ENCODE measurements around the gene LGALS9C.
"Not testable (repeated sequence)": the region's sequence is repeated elsewhere in the genome, so short reads cannot be mapped to it uniquely, and the experiment has no call there.

DNA sequence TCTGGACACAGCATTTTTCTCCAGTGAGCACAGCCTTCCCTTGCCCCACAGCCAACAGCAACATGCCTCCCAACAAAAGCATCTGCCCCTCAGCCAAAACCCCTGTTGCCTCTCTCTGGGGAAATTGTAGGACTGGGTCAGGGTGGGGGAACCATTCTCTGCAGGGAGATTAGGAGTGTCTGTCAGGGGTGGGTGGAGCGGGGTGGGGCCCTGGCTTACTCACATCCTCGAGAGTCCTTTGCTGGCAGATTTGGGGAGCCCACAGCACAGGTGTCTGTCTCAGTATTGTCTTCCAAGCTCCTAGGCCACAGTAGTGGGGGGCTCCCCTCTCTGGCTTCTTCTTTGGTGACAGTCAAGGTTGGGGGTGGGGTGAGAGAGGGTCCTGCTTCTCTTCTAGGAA is 28.3 kb upstream of the LGALS9C start:
- TF ChIP-seq POLR2A (IDR thresholded peaks at IDR 0.05; ENCODE audit: extremely low read depth, insufficient read length) = not testable (repeated sequence)
- TF ChIP-seq, protein P1, sequence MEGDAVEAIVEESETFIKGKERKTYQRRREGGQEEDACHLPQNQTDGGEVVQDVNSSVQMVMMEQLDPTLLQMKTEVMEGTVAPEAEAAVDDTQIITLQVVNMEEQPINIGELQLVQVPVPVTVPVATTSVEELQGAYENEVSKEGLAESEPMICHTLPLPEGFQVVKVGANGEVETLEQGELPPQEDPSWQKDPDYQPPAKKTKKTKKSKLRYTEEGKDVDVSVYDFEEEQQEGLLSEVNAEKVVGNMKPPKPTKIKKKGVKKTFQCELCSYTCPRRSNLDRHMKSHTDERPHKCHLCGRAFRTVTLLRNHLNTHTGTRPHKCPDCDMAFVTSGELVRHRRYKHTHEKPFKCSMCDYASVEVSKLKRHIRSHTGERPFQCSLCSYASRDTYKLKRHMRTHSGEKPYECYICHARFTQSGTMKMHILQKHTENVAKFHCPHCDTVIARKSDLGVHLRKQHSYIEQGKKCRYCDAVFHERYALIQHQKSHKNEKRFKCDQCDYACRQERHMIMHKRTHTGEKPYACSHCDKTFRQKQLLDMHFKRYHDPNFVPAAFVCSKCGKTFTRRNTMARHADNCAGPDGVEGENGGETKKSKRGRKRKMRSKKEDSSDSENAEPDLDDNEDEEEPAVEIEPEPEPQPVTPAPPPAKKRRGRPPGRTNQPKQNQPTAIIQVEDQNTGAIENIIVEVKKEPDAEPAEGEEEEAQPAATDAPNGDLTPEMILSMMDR (IDR thresholded peaks at IDR 0.05; ENCODE audit: low read depth, low read length) = not testable (repeated sequence)
- TF ChIP-seq, protein P2, sequence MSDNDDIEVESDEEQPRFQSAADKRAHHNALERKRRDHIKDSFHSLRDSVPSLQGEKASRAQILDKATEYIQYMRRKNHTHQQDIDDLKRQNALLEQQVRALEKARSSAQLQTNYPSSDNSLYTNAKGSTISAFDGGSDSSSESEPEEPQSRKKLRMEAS (IDR thresholded peaks at IDR 0.05; ENCODE audit: low read depth, low read length) = not testable (repeated sequence)
